GM19328 (cell line): ENCODE measurements around the gene ROBO4.

Experiments
- ATAC-seq: cut with Tn5 transposase; IDR thresholded peaks from one replicate; pipeline ENCODE4 v1.9.1; 2021; ENCODE audit warnings: mild to moderate bottlenecking, moderate library complexity; ENCODE audit not compliant: unreplicated experiment

The ROBO4 gene

DNA sequence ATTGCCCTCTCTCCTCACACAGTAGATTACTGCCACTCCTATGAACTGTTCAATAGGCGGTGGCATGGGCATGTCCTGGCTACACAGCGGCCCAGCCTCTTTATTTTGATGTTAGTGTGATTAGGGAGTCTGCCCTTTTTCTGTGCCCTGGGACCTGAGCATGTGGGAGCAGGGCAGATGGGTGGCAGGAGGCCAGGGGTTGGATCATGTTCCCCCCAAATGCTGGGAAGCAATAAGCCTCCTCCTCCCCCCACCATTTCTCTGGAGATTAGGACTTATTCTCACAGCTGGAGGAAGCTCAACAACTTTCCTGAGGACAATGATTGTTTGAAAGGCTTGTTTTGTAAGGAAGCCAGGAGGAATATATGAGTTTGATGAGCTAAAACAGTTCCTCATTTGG, 22.2 kb upstream of the ROBO4 start:
- ATAC-seq: no peak

DNA sequence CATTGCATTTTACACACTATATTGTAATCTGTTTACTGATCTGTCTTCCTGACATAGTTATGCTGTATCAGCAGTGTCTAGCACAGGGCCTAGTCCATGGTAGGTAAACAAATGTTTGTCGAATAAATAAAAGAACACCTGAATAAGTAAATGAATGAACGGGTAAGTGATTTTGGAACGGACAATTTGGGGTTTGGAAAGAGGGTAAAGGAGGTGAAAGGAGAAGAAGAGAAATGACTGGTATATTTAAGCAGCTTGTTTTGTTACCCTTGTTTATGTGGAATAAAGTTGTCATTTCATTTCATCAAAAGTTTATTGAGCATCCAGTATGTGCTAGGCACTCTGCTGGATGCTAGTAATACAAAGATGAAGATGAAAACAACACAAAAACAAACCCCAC, 21.3 kb upstream of the ROBO4 start, which contains the start of gene HEPN1:
Gene HEPN1 (plus strand): TSS at position 301 of the 400 bp plus-strand sequence.
- no peak for ATAC-seq

DNA sequence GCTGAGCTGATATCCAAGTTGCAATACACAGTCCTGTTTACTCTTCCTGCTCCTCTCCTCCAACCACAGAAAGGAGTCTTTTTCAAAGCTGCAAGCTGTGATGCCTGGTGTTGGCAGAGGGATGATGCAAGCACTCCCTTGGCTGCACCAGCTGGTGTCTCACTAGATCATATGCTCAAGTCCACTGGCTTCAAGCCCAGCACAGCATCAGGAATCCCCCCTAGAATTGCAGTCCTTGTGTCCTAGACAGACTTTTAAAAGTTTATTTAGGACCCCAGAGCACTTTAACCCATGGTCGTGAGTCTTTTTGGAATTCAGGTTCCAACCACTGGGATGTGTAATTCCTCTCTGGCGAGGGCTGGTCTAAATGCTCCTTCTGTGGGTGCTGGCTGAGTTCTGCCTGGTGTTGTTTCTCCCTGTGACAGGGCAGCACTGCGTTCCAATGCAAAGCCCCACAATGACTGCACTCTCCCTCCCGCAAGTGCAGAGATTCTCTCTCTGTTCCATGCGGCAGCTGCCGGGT, 19.5 kb upstream of the ROBO4 start:
- ATAC-seq: no peak

DNA sequence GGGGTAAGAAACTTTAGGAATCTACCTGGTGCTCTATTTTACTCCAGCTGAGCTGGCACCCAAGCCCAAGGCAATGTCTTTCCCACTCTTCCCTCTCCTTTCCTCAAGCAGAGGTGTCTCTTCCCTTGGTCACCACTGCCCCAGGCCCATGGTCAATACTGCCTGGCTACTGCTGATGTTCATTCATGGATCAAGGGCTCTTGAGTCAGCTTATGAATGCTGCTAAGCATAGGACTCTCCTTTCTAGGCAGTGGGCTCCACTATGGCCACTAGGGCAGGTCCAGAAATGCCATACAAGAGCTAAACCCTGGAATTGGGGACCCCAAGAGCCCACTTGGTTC, 18.7 kb upstream of the ROBO4 start:
- no peak for ATAC-seq

DNA sequence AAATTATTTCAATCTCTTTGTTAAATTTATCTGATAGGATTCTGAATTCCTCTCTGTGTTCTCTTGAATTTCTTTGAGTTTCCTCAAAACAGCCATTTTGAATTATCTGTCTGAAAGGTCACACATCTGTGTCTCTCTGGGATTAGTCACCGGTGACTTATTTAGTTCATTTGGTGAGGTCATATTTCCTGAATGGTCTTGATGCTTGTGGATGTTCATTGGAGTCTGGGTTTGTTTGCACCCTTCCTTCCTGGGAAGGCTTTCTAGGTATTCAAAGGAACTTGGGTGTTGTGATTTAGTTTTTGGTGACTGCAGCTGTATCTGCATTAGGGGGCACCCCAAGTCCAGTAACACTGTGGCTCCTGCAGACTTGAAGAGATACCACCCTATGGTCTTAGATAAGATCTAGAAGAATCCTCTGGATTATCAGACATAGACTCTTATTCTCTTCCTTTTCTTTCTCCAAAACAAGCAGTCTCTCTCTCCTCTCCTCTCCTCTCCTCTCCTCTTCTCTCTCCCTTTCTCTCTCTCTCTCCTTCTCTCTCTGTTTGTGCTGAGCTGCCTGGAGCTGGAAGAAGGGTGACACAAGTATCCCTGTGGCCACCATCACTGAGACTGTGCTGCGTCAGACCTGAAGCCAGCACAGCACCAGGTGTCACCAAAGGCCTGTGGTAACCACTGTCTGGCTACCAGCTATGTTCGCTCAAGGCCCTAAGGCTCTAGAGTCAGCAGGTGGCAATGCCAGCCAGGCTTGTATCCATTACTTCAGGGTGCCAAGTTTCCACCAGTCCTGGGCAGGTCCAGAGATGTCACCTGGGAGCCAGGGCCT, 18.1 kb upstream of the ROBO4 start:
- ATAC-seq: no peak

DNA sequence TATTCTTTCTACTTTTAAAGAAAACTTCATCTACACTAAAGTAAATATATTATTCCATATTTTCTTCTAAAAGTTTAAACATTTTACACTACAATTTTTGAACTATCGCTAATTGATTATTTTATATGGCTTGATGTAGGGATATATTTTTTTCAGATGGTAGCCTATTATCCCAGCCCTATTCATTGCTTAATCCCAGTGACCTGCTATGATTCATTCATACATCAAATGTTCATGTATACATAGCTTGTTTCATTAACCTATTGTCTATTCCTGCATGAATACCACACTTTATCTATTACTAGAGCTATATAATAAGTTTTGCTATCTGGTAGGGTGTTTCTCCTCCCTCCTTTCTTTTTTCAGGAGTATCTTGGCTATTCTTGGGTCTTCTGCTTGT, 5.0 kb upstream of the ROBO4 start:
- ATAC-seq: no peak

DNA sequence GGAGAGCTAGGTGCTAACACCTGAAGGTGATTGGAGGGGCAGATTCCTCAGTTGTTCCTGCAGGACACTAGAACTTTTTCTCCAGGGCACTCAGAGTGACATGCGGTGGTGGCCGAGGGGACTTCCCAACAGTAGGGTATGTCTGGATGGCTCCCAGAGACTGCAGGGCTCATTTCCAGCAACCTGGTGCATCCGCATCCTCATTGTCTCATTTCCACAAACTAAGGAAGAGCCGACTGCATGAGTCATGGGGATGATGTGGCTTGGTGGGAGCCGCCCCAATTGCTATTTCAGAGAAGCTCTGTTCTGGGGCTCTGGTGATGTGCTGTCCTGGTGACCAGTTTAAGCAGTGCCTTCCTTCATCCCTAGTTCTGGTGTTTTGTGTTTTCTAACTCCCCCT, 2.8 kb upstream of the ROBO4 start:
- ATAC-seq: no peak

DNA sequence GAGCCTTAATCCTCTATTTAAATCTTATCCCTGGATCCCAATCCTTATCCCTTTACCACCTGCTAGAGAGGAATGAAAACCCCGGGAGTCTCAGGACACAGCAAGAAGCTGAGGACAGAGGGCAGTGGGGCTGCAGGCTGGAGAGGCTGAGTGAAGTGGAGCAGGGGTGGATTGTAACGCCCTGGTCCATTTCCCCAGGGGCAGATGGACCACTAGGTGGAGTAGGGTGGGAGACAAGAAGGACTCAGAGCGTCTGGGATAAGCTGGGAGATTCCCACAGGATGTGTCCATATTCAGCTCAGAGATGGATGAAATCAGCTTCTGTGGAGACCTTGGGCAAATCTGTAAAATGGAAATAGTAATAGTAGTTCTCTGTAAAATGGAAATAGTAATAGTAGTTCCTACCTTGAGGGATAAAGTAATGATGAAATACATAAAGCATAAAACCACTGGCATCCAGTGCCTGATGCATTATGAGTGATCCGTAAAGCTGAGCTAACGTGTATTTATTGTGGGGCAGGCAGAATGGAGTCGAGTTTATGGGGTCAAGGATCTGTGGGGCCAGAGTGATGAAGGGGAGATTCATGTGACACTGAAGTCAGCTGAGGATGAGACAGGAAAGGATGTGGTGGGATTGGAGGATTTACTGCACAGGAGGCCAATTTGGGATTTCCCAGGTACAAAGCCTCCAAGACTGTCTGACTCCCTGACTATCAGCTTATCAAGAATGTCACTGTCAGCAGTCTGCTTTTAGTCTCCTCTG, 1.9 kb upstream of the ROBO4 start:
- no peak for ATAC-seq

DNA sequence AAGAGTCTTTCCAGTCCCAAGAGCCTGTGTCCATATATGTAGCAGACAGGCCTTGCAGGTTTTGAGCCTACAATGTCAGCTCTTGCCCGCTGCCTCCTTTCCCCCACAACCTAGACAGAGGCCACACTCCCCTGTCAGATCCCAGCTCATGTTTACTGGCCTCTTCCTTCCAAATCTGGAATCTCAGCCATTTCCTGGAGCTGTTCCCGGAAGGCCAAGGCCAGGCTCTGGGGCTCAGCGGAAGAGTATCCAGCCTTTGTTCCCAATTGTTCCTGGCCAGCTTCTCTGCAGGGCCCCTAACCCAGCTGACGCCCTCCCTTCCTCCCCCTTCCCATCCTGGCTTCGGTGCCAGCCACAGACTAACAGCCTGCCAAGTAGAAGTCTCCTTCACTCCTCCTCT, 1.0 kb upstream of the ROBO4 start:
- no peak for ATAC-seq

DNA sequence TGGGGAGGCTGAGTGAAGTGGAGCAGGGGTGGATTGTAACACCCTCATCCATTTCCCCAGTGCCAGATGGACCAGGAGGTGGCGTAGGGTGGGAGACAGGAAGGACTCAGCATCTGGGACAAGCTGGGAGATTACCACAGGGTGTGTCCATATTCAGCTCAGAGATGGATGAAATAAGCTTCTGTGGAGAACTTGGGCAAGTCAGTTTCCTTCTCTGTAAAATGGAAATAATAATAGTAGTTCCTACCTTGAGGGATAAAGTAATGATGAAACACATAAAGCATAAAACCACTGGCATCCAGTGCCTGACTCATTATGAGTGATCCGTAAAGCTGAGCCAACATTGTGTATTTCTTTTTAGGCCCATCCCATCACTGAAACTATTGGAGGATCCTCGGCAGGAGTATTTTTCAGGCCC, 607 bp upstream of the ROBO4 start:
- no peak for ATAC-seq

DNA sequence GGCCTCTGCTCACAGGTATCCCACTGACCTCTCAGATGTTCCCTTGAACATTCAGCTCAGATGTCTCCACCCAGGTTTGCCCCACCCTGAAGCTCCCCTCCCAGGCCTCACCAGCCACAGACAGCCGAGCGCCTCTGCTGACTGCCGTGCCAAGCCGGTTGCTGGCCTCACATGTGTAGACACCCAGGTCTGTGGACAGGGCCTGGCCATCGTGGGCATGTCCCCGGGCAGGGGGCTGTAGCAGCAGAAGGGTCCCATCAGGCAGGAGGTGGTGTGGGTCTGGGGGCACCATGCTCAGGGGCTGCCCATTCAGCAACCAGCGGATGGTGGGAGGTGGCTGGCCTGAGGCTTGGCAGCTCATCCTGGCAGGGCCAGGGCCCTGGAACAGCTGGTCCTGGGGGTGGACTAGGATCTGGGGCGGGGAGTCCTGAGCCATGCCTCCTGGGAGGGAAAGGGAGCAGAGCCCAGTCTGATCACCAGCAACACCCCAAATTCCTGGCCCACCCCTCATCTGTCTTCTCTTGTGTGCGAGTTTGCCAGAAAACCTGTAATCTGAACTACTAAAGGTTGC, 759 bp downstream of the ROBO4 start:
- ATAC-seq: no peak

DNA sequence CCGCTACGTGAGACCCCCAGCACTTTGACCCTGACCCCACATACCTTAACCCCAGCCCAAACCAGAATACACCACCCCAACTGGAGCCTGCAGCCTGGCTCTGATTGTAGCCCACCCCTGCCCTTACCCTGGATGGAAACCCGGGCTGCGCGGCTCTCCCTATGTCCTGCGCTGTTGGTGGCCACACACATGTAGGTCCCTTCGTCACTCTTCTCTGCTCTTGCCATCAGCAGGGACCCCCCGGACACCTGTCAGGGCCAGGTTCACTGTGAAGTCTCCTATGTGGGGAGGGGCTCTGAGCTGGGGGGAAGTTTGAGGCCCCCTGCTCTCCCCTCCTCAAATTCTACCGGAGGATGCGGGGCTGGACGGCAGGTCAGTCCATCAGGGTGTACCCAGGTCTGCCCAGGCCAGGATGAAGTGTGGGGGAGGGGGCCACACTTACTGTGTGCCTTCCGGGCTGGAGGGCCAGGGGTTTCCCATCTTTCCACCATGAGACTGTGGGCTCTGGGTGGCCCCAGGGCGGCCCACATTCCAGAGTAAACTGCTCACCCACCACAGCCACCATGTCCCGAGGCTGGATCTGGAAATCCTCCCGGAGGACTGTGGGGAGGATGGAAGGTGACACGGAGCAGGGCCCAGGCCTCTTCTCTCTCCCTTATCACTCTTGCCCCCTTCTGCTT, 1.5 kb downstream of the ROBO4 start:
- ATAC-seq: no peak

DNA sequence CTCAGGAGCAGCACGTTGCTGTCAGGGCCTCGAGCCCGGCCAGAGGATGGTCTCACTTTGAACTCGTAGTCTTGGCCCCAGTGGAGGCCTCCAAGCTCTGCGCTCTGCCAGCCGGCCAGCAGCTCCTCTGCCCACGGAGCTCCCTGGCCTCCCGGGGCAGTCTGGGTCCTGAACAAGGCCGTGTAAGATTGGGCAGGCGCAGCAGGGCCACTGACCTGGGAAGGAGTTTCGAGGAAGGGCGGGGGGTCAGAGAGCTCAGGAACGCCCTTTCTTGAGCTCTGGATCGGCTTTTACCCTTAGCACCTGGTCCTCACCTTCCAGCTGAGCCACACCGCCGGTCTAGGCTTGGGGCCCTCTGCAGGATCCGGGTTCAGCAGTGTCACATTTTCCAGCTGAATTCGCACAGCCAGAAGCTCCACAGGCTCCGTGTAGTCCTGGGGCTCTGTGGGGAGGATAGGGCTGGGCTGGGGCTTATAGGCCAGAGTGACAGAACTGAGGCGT, 2.1 kb downstream of the ROBO4 start:
- no peak for ATAC-seq

DNA sequence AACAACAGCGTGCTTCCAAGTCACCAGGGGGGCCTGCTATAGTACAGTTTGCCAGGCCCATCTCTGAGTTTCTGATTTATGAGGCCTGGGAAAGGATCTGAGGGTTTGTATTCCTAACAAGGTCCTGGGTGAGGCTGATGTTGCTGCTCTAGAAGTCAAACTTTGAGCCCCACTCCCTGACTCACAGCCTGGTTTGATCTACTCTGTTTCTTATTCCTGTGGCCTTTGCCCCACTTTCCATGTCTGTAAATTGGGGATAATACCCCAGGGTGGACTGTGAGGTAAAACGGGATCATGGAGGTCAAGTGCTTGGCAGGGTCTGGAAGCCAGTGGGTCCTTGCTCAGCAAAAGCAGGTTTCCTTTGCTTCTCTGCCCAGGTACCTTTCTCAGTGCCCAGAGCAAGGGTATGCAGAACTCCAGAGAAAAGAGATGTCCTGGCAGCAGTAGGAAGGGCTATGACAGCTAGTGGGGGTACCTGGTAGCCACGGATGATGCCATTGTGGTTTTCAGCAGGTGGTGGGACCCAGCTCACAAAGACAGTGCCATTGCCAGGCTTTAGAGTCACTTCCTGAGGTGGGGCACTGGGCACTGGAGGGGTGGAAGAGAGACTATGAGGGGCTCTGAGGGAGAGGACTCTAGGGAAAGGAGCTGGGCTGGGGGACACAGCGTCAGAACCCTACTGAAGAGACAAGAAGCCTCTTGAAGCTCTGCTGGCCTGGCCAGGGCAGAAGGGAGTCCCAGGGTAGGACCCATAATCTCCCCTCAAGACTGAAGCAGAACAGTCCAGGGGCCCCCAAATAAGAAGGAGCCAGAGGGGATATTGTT, 2.8 kb downstream of the ROBO4 start:
- no peak for ATAC-seq

DNA sequence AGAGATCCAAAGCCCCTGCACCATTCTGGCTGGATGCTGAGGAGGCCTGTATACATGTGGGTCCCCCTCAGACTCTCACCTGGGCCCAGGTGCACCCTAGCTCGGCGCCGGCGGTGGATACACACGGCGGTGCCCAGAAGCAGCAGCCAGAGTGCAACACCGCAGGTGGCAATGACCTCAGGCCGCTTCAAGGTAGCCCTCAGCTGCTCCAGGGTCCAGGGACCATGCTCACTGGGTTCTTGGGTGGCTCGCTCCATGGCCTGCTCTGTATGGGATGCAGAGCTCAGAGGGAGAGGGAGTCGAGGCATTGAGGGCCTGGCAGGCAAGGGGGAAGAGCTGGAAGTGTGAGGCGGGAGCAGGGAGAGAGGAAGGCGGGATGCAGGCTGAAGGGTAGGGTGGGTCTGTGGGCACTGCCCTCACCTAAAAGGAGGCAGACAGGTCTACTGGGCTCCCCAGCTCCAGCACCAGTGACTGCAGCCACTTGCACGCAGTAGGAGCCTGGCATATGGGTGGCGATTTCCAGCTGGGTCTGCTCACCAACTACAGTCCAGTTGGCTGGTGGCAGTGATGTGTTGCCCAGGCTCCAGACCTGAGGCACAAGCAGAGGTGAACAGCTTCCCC, 3.8 kb downstream of the ROBO4 start:
- ATAC-seq: no peak

DNA sequence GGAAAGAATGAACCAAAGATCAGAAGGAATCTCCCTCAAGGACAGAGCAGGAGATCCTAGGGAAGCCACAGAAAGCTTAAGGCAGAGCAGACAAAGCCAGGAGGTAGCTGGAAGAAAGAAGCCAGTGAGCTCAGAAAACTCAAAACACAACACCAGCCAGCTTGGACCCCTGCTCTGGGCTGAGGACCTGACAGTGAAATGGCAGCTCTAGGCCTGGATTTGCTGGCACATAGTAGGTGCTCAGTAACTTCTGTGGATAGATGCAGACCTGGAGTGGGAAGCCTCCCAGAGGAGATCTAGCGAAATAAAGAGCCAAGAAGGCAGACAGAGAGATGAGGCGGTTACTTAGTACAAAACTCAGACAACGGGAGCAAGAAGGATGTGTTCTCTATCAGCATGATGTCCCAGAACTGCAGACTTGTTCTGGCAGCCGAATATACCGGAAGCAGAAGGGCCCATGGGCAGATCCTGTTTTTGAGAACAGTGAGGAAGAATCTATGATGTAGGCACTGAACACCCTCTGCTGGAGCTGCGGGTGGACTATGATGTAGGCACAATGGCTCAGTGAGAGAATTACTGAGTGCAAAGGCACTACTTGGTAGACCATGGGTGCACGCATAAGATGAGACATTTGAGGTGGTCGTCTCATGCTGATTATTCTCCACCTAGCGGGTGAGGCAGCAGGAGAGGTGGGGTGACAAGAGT, 4.8 kb downstream of the ROBO4 start:
- no peak for ATAC-seq

DNA sequence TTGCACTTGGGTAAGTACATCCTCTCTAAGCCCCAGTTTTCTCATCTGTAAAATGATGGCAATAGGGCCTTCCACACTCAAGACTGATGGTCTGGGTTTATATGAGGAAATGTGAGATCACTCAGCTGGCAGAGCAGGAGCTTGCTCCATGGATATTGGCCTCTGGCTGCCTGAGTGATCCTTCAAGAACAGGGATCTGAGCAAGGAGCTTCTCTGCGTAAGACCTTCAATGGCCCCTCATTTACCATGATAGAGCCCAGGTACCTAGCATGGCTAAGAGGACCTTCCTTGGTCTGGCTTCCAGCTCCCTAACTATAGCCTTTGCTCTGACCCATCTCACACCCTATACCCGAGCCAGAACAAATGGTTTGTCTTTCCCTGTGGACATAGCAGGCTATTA, 5.5 kb downstream of the ROBO4 start:
- no peak for ATAC-seq

DNA sequence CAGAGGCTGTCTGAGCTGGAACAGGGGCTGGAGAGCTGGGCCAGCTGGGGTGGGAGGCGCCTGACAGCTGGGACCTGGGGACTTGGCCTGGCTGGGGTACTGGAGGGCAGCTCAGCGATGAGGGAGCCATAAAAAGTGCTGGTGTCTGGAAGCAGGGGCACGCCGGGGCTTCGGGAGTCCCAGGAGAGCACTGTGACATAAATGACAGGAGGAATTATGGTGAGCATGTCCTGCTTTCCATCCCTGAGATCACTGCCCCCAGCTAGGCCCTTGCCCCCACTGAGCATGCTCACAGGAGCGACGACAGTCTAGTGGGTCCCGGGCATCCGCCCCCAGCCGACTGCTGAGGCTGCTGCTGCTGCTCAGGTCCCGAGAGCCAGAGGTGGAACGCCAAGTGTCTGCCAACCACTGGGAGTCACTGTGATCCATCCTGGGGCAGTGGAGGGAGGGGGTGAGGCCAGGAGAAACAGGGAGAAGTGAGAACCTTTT, 6.2 kb downstream of the ROBO4 start:
- no peak for ATAC-seq
